Astrocyte of the hippocampus (primary cell): ENCODE results near the gene FOXD4L1.
"Not testable (repeated sequence)": the region's sequence is repeated elsewhere in the genome, so short reads cannot be mapped to it uniquely, and the experiment has no call there.

ENCODE experiments used
- DNase-seq: peaks from one replicate; pipeline ENCODE4 v3.0.0; 2011; ENCODE audit warnings: low read depth, low spot score

FOXD4L1 gene

GRCh38 chr2:113498365-113498764, at the start of gene FOXD4L1:
Gene FOXD4L1, plus strand, starts transcription at chr2:113498665. Its CDS starts 592 bp downstream, at chr2:113499257.
- not testable (repeated sequence) for DNase-seq

GRCh38 chr2:113465770-113466169, 32.7 kb upstream of the FOXD4L1 start:
- DNase-seq: peak; percentile 0

- DNase-seq: not testable (repeated sequence)
These were observed 21.6 kb upstream of the FOXD4L1 start for GRCh38 chr2:113476688-113477368.

GRCh38 chr2:113496527-113496926, 1.9 kb upstream of the FOXD4L1 start:
- not testable (repeated sequence) for DNase-seq

- DNase-seq: not testable (repeated sequence)
These were observed 787 bp downstream of the FOXD4L1 start for GRCh38 chr2:113499019-113499885.

GRCh38 chr2:113499886-113500722, 1.6 kb downstream of the FOXD4L1 start:
- DNase-seq: not testable (repeated sequence)

GRCh38 chr2:113500723-113501038, 2.2 kb downstream of the FOXD4L1 start:
- DNase-seq: peak; percentile 1

- DNase-seq: peak; percentile 7
These were observed 4.0 kb downstream of the FOXD4L1 start for GRCh38 chr2:113502216-113503093.

GRCh38 chr2:113503094-113504042, 4.9 kb downstream of the FOXD4L1 start:
- DNase-seq: peak; percentile 33

- peak; percentile 12 for DNase-seq
These were observed 5.6 kb downstream of the FOXD4L1 start for GRCh38 chr2:113504081-113504480.

GRCh38 chr2:113507394-113508140, 9.1 kb downstream of the FOXD4L1 start:
- DNase-seq: not testable (repeated sequence)

- DNase-seq: not testable (repeated sequence)
These were observed 9.7 kb downstream of the FOXD4L1 start for GRCh38 chr2:113508187-113508586.

GRCh38 chr2:113510913-113511312, 12.4 kb downstream of the FOXD4L1 start:
- DNase-seq: not testable (repeated sequence)

GRCh38 chr2:113511859-113512258, 13.4 kb downstream of the FOXD4L1 start:
- DNase-seq: not testable (repeated sequence)

GRCh38 chr2:113515457-113515856, 17.0 kb downstream of the FOXD4L1 start:
- not testable (repeated sequence) for DNase-seq

- not testable (repeated sequence) for DNase-seq
These were observed 17.5 kb downstream of the FOXD4L1 start for GRCh38 chr2:113515995-113516394.

GRCh38 chr2:113517025-113517424, 18.6 kb downstream of the FOXD4L1 start:
- DNase-seq: not testable (repeated sequence)

- not testable (repeated sequence) for DNase-seq
These were observed 22.4 kb downstream of the FOXD4L1 start for GRCh38 chr2:113520837-113521236.

GRCh38 chr2:113521492-113521891, 23.0 kb downstream of the FOXD4L1 start:
- DNase-seq: not testable (repeated sequence)
